Neuronal stem cell (in vitro differentiated cells): ENCODE results near the gene KLHL22. TPM values are rescaled to one million over a fixed set of nuclear protein-coding genes. Genes with fewer than 3 reads are reported as not detected.
"Not testable (repeated sequence)": the region's sequence is repeated elsewhere in the genome, so short reads cannot be mapped to it uniquely, and the experiment has no call there.

Experiments used
- DNase-seq: peaks from one replicate; pipeline ENCODE4 v3.0.0-alpha.2; 2013; ENCODE audit warnings: low spot score
- H2AFZ ChIP-seq: one replicate; pipeline ENCODE4 v1.6.1; 2013; ENCODE audit warnings: mild to moderate bottlenecking, low read length, inconsistent platforms
- H2AK5ac ChIP-seq: 2 replicates; pipeline ENCODE4 v1.6.1; 2013; ENCODE audit warnings: low read depth, mild to moderate bottlenecking, inconsistent platforms, low read length, moderate library complexity, mixed read lengths
- H2BK120ac ChIP-seq: 2 replicates; pipeline ENCODE4 v1.6.1; 2013; ENCODE audit warnings: low read depth, mild to moderate bottlenecking, inconsistent platforms, low read length, moderate library complexity, mixed read lengths
- H2BK12ac ChIP-seq: one replicate; pipeline ENCODE4 v1.6.1; 2013; ENCODE audit warnings: low read length, inconsistent platforms
- H2BK15ac ChIP-seq: 2 replicates; pipeline ENCODE4 v1.6.1; 2013; ENCODE audit warnings: mild to moderate bottlenecking, low read length, inconsistent platforms, mixed read lengths
- H2BK5ac ChIP-seq: one replicate; pipeline ENCODE4 v1.6.1; 2013; ENCODE audit warnings: inconsistent platforms, mild to moderate bottlenecking, low read length, moderate library complexity
- H3K14ac ChIP-seq: one replicate; pipeline ENCODE4 v1.6.1; 2013; ENCODE audit warnings: low read length, inconsistent platforms
- H3K18ac ChIP-seq: 2 replicates; pipeline ENCODE4 v1.6.1; 2013; ENCODE audit warnings: low read length, inconsistent platforms
- H3K23ac ChIP-seq: 2 replicates; pipeline ENCODE4 v1.6.1; 2013; ENCODE audit warnings: low read depth, mild to moderate bottlenecking, mixed read lengths, low read length, inconsistent platforms; ENCODE audit not compliant: poor library complexity
- H3K27ac ChIP-seq: replicated peaks from 3 replicates; pipeline ENCODE4 v1.5.1; 2013; ENCODE audit warnings: low read length, inconsistent platforms
- H3K27me3 ChIP-seq, 3 experiments: 2 replicates each; pipeline ENCODE4 v1.6.1; 2013; ENCODE audit warnings: low read length in 3 of 3, mild to moderate bottlenecking in 2 of 3, inconsistent platforms in 1 of 3, low read depth in 1 of 3, mixed read lengths in 1 of 3, moderate library complexity in 1 of 3; ENCODE audit not compliant: control insufficient read depth in 3 of 3, insufficient read depth in 3 of 3
- H3K36me3 ChIP-seq, 2 donors: replicated peaks in 1 of 2; 2 replicates each; pipeline ENCODE4 v1.6.1; 2013; ENCODE audit warnings: low read length in 2 of 2; ENCODE audit not compliant: control insufficient read depth in 2 of 2, insufficient read depth in 2 of 2
- H3K4ac ChIP-seq: 2 replicates; pipeline ENCODE4 v1.6.1; 2013; ENCODE audit warnings: inconsistent platforms, mild to moderate bottlenecking, low read length, moderate library complexity
- H3K4me1 ChIP-seq, 2 donors: 1 replicate in 1 of 2; 2 replicates in 1 of 2; pipeline ENCODE4 v1.6.1; 2013; ENCODE audit warnings: low read length in 2 of 2, low read depth in 1 of 2; ENCODE audit not compliant: control insufficient read depth in 2 of 2, insufficient read depth in 1 of 2
- H3K4me2 ChIP-seq: one replicate; pipeline ENCODE4 v1.6.1; 2013; ENCODE audit warnings: mild to moderate bottlenecking, low read length, inconsistent platforms; ENCODE audit not compliant: insufficient read depth, poor library complexity, severe bottlenecking
- H3K4me3 ChIP-seq, 2 donors: 2 replicates each; pipeline ENCODE4 v1.5.1; 2013; ENCODE audit warnings: low read length in 2 of 2, mild to moderate bottlenecking in 2 of 2, inconsistent platforms in 1 of 2, moderate library complexity in 1 of 2
- H3K79me1 ChIP-seq: one replicate; pipeline ENCODE4 v1.6.1; 2013; ENCODE audit warnings: low read depth, mild to moderate bottlenecking, inconsistent platforms, low read length, moderate library complexity
- H3K9ac ChIP-seq: one replicate; pipeline ENCODE4 v1.6.1; 2013; ENCODE audit warnings: mild to moderate bottlenecking, low read depth, low read length, inconsistent platforms; ENCODE audit not compliant: poor library complexity
- H3K9me3 ChIP-seq, 2 donors: replicated peaks in 1 of 2; 2 replicates each; pipeline versions ENCODE3 to v1.6.1; 2013; ENCODE audit warnings: low read length in 2 of 2, mild to moderate bottlenecking in 2 of 2, inconsistent platforms in 1 of 2, low read depth in 1 of 2, mixed read lengths in 1 of 2, moderate library complexity in 1 of 2; ENCODE audit not compliant: control insufficient read depth in 2 of 2, insufficient read depth in 1 of 2
- H4K8ac ChIP-seq: one replicate; pipeline ENCODE4 v1.6.1; 2013; ENCODE audit warnings: low read depth, mild to moderate bottlenecking, inconsistent platforms, low read length, moderate library complexity
- H4K91ac ChIP-seq: one replicate; pipeline ENCODE4 v1.6.1; 2013; ENCODE audit warnings: low read length, low read depth, mild to moderate bottlenecking, inconsistent platforms; ENCODE audit not compliant: poor library complexity
- WGBS, 2 donors: extraction: QIAGEN DNeasy Blood & Tissue Kit; methylation state at CpG; one replicate each; pipeline ENCODE4 v1.1.7; 2013; ENCODE audit warnings: missing lambda C conversion rate in 2 of 2, mixed read lengths in 1 of 2; ENCODE audit not compliant: insufficient read length in 2 of 2, insufficient replicate concordance in 1 of 2; ENCODE audit errors: extremely low coverage in 2 of 2; 5-methylcytosine and 5-hydroxymethylcytosine counted together
- small RNA-seq: library from polyadenylated mRNA; stranded (forward); fragments of <200 nt; extraction: miRNeasy Mini kit (QIAGEN cat#:217004); gene quantifications from one replicate; pipeline ENCODE3, GENCODE V24; 2013; ENCODE audit not compliant: insufficient read depth

KLHL22 gene

GRCh38 chr22:20392983-20393704 is 102.5 kb downstream of the KLHL22 start:
- no peak overlapping the region for H2BK12ac ChIP-seq
- no CpG with 5 or more reads among the region's 23 CpGs for WGBS, 2 donors
- H2BK120ac ChIP-seq, result no peak overlapping the region
- peak overlapping the region; percentile 20 to 74 for H3K4me3 ChIP-seq
- no peak overlapping the region for H3K9ac ChIP-seq
- H2BK15ac ChIP-seq, result peak overlapping the region; percentile 62
- no peaks in the 10 kb centered on the region for H3K27me3 ChIP-seq
- DNase-seq, result no peak
- peaks cover 1 to 24% of the 10 kb centered on the region in 2 donors for H3K36me3 ChIP-seq
- peak overlapping the region; percentile 100 for H3K23ac ChIP-seq
- H3K4ac ChIP-seq, result peak overlapping the region; percentile 60
- H3K18ac ChIP-seq, result peak overlapping the region; percentile 89
- peaks cover 8% of the 10 kb centered on the region for H3K79me1 ChIP-seq
- no peak overlapping the region for H2BK5ac ChIP-seq
- H3K27ac ChIP-seq, result peak overlapping the region; percentile 65
- H3K9me3 ChIP-seq, result peaks cover 2 to 7% of the 10 kb centered on the region in 2 donors
- H3K14ac ChIP-seq, result peak overlapping the region; percentile 59
- peak overlapping the region; percentile 80 for H2AK5ac ChIP-seq
- H3K4me2 ChIP-seq, result peak overlapping the region; percentile 63
- peaks cover 9 to 10% of the 10 kb centered on the region in 2 donors for H3K4me1 ChIP-seq
- peak overlapping the region; percentile 92 for H4K8ac ChIP-seq
- peak overlapping the region; percentile 93 for H2AFZ ChIP-seq
- H4K91ac ChIP-seq, result peak overlapping the region; percentile 3

- H3K14ac ChIP-seq, H3K27ac ChIP-seq, H3K79me1 ChIP-seq, H2BK5ac ChIP-seq, H3K4me3 ChIP-seq, H2AK5ac ChIP-seq, H4K8ac ChIP-seq, H2BK120ac ChIP-seq, H2BK15ac ChIP-seq, H2BK12ac ChIP-seq, DNase-seq, H2AFZ ChIP-seq, H3K9ac ChIP-seq, H3K4ac ChIP-seq, H3K27me3 ChIP-seq, H3K18ac ChIP-seq, H3K4me2 ChIP-seq, H4K91ac ChIP-seq, H3K9me3 ChIP-seq: not testable (repeated sequence)
- H3K4me1 ChIP-seq, result peaks cover 9 to 10% of the 10 kb centered on the region in 2 donors
- peak overlapping the region; percentile 56 for H3K23ac ChIP-seq
- no CpG with 5 or more reads among the region's 53 CpGs for WGBS, 2 donors
- H3K36me3 ChIP-seq, result peaks cover 1 to 20% of the 10 kb centered on the region in 2 donors
Observed at GRCh38 chr22:20392365-20392881, 103.2 kb downstream of the KLHL22 start.

Small RNA genes lying within 50 kb of the gene (small RNA-seq; reads per million reads assigned to genes)
- not detected for gene RF00019
- gene RN7SL812P, result not detected
- gene RNU6-225P, result not detected
- gene RNY1P9, result not detected
